Transverse colon (tissue), 4 donors: ENCODE data around the gene PANX2. TPM values are rescaled to one million over a fixed set of nuclear protein-coding genes. Genes with fewer than 3 reads are reported as not detected.
A peak's percentile ranks its signal among the peaks of the same experiment; 100 is the strongest.

Experiments
- DNase-seq: peaks from one replicate; pipeline ENCODE4 v3.0.0-alpha.2; 2019
- H3K27ac ChIP-seq, 4 donors: fragments of 200-600 bp; sonication (generic); 2 replicates each; pipeline ENCODE4 v1.5.1; 2016 to 2018; ENCODE audit warnings: inconsistent platforms in 4 of 4
- H3K27me3 ChIP-seq: fragments of 200-600 bp; sonication (generic); 2 replicates; pipeline ENCODE4 v1.5.1; 2017; ENCODE audit warnings: inconsistent platforms
- H3K36me3 ChIP-seq, 4 donors: fragments of 200-600 bp; sonication (generic); 2 replicates each; pipeline ENCODE4 v1.5.1; 2017 to 2019; ENCODE audit warnings: inconsistent platforms in 4 of 4
- H3K4me1 ChIP-seq, 4 donors: fragments of 200-600 bp; sonication (generic); 2 replicates each; pipeline ENCODE4 v1.5.1; 2017 to 2020; ENCODE audit warnings: inconsistent platforms in 4 of 4
- H3K4me3 ChIP-seq, 4 donors: fragments of 200-600 bp; sonication (generic); 1 replicate in 1 of 4; 2 replicates in 3 of 4; pipeline versions ENCODE4 v1.5.1 to v1.6.1; 2017 to 2019; ENCODE audit warnings: inconsistent platforms in 4 of 4
- H3K9me3 ChIP-seq, 2 donors: fragments of 200-600 bp; sonication (generic); 2 replicates each; pipeline ENCODE4 v1.5.1; 2017 to 2019; ENCODE audit warnings: inconsistent platforms in 2 of 2
- CTCF ChIP-seq, 5 experiments: fragments of 200-600 bp in 3 of 5; fragments of 450-650 bp in 2 of 5; sonication (generic) in 3 of 5; IDR thresholded peaks; 1 replicate in 2 of 5; 2 replicates in 3 of 5; pipeline ENCODE4 v1.5.1; 2016 to 2017; ENCODE audit warnings: antibody characterized with exemption in 5 of 5, inconsistent platforms in 3 of 5, mild to moderate bottlenecking in 2 of 5, moderate library complexity in 1 of 5
- EP300 ChIP-seq: sonication (generic); formaldehyde crosslinking; IDR thresholded peaks from one replicate; pipeline ENCODE4 v1.6.1; 2017; ENCODE audit warnings: antibody characterized with exemption, low read depth
- POLR2A ChIP-seq: fragments of 450-650 bp; IDR thresholded peaks from one replicate; pipeline ENCODE4 v1.6.1; 2016; ENCODE audit warnings: antibody characterized with exemption, mild to moderate bottlenecking, moderate library complexity
- POLR2AphosphoS5 ChIP-seq, 3 donors: sonication (generic); formaldehyde crosslinking; IDR thresholded peaks; one replicate each; pipeline ENCODE4 v1.6.1; 2016; ENCODE audit warnings: antibody characterized with exemption in 3 of 3
- WGBS, 2 donors: methylation state at CpG; one replicate each; pipeline ENCODE4 v1.1.5; 2018; ENCODE audit warnings: low coverage in 1 of 2; 5-methylcytosine and 5-hydroxymethylcytosine counted together
- in situ Hi-C, 4 donors: fragments of 200-750 bp; cut with MboI; loops; one replicate each; pipeline versions ENCODE4 v1.15.0 to v1.15.1; 2017; ENCODE audit warnings: low sequenced_read_pairs in 3 of 4, low pct_ligation_motif_present in 1 of 4, low pct_unique_long_range_greater_than_20kb in 1 of 4
- intact Hi-C: fragments of 100-400 bp; cut with DNase I; formaldehyde crosslinking; loops from one replicate; pipeline ENCODE4 v1.15.1; 2023; ENCODE audit warnings: low total_unique reads
- total RNA-seq, 4 donors: library from RNA; depleted of rRNA; stranded (reverse); fragments of >200 nt; gene quantifications; one replicate each; pipeline ENCODE4 v1.1.0, GENCODE V29; 2016

The PANX2 gene
- total RNA-seq, 4 donors from 2014 or later, result 0.32 TPM; not detected in 3

GRCh38 chr22:50179937-50180726 lies 9.6 kb downstream of the PANX2 start:
- Histone ChIP-seq H3K27me3 (peaks cover 26% of the 10 kb centered on the region), H3K9me3 (no peaks in the 10 kb centered on the region), H3K36me3 (no peaks in the 10 kb centered on the region), H3K4me1 (peaks cover 7 to 12% (median 9%) of the 10 kb centered on the region in 4 donors), H3K27ac (no peak overlapping the region), H3K4me3 (no peak overlapping the region)
- peak; percentile 6 for DNase-seq
- intact Hi-C loops (no loop called here), in situ Hi-C loops (no loop called here)
- 49 to 73% methylated on average over 6 to 39 of the region's 39 CpGs for WGBS, 2 donors
- TF ChIP-seq EP300 (no peak), CTCF (IDR thresholded peaks at IDR 0.05) (no peak), POLR2AphosphoS5 (IDR thresholded peaks at IDR 0.05) (no peak), POLR2A (no peak)

DNA sequence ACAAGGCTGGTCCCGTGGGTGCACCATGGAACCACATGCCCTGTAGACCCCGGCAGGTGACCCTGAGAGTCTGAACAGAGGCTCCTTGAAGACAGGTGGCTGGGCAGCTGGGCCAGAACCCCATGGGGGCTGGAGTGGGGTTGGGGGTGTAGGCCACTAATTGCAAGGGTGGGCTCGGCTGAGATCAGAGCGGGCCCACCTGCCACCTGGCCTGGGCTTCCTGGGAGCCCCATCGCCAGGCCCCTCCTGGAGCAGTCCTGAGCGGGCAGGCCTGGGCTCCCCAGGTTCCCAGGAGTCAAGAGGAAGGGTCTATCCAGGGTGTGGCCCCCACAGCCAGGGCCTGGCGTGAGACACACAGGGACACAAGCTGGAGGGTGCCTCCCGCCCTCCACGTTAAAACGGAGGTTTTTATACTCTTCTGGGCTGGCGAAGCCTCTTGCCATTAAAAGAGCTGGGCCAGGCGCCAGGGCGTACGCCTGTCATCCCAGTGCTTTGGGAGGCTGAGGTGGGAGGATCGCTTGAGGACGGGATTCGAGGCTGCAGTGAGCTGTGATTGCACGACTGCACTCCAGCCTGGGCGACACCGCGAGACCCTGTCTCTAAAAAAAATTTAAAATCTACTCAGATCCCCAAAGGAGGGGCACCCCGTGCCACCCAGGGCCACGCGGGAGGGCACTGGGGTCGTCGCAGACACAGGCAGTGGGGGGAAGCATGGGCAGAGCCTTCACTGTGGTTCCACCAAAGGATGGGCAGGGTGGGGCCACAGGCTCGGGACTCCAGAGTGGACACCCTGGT lies 10.4 kb downstream of the PANX2 start:
- no peaks in the 10 kb centered on the region for H3K36me3 ChIP-seq
- WGBS, 2 donors, result 90 to 92% methylated on average over 2 to 27 of the region's 27 CpGs
- H3K9me3 ChIP-seq, result no peaks in the 10 kb centered on the region
- in situ Hi-C loops (no loop called here), intact Hi-C loops (no loop called here)
- peaks cover 9 to 13% (median 12%) of the 10 kb centered on the region in 4 donors for H3K4me1 ChIP-seq
- H3K27ac ChIP-seq, result no peak overlapping the region
- no peak for TF ChIP-seq POLR2A
- TF ChIP-seq CTCF (IDR thresholded peaks at IDR 0.05), result no peak
- peaks cover 26% of the 10 kb centered on the region for H3K27me3 ChIP-seq
- H3K4me3 ChIP-seq, result no peak overlapping the region
- no peak for DNase-seq

GRCh38 chr22:50182176-50183081 lies 11.9 kb downstream of the PANX2 start:
- intact Hi-C loops (no loop called here), in situ Hi-C loops (no loop called here)
- Histone ChIP-seq H3K27me3 (peaks cover 18% of the 10 kb centered on the region), H3K36me3 (no peaks in the 10 kb centered on the region), H3K4me3 (no peak overlapping the region), H3K27ac (no peak overlapping the region), H3K4me1 (peaks cover 16 to 26% (median 23%) of the 10 kb centered on the region in 4 donors), H3K9me3 (no peaks in the 10 kb centered on the region)
- DNase-seq, result peak; percentile 66
- TF ChIP-seq POLR2A (no peak), EP300 (no peak), POLR2AphosphoS5 (IDR thresholded peaks at IDR 0.05) (no peak), CTCF (IDR thresholded peaks at IDR 0.05) (no peak)
- WGBS, 2 donors, result 65% methylated on average over 25 of the region's 31 CpGs; no CpG with 5 or more reads in 1 of the 2 donors
